HG03378 (cell line): ENCODE results near the gene MAPKBP1.
A peak's percentile ranks its signal among the peaks of the same experiment; 100 is the strongest.
"Not testable (repeated sequence)": the region's sequence is repeated elsewhere in the genome, so short reads cannot be mapped to it uniquely, and the experiment has no call there.

ENCODE experiments used
- ATAC-seq: cut with Tn5 transposase; IDR thresholded peaks from one replicate; pipeline ENCODE4 v1.9.1; 2021; ENCODE audit warnings: mild to moderate bottlenecking, moderate library complexity; ENCODE audit not compliant: unreplicated experiment

Gene MAPKBP1, protein sequence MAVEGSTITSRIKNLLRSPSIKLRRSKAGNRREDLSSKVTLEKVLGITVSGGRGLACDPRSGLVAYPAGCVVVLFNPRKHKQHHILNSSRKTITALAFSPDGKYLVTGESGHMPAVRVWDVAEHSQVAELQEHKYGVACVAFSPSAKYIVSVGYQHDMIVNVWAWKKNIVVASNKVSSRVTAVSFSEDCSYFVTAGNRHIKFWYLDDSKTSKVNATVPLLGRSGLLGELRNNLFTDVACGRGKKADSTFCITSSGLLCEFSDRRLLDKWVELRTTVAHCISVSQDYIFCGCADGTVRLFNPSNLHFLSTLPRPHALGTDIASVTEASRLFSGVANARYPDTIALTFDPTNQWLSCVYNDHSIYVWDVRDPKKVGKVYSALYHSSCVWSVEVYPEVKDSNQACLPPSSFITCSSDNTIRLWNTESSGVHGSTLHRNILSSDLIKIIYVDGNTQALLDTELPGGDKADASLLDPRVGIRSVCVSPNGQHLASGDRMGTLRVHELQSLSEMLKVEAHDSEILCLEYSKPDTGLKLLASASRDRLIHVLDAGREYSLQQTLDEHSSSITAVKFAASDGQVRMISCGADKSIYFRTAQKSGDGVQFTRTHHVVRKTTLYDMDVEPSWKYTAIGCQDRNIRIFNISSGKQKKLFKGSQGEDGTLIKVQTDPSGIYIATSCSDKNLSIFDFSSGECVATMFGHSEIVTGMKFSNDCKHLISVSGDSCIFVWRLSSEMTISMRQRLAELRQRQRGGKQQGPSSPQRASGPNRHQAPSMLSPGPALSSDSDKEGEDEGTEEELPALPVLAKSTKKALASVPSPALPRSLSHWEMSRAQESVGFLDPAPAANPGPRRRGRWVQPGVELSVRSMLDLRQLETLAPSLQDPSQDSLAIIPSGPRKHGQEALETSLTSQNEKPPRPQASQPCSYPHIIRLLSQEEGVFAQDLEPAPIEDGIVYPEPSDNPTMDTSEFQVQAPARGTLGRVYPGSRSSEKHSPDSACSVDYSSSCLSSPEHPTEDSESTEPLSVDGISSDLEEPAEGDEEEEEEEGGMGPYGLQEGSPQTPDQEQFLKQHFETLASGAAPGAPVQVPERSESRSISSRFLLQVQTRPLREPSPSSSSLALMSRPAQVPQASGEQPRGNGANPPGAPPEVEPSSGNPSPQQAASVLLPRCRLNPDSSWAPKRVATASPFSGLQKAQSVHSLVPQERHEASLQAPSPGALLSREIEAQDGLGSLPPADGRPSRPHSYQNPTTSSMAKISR (N-terminal part only)

GRCh38 chr15:41774062-41774881 is at the start of gene MAPKBP1:
MAPKBP1 (plus strand) TSS chr15:41774484; CDS start chr15:41775276, 792 bp downstream.
- ATAC-seq, result peak; percentile 68

DNA sequence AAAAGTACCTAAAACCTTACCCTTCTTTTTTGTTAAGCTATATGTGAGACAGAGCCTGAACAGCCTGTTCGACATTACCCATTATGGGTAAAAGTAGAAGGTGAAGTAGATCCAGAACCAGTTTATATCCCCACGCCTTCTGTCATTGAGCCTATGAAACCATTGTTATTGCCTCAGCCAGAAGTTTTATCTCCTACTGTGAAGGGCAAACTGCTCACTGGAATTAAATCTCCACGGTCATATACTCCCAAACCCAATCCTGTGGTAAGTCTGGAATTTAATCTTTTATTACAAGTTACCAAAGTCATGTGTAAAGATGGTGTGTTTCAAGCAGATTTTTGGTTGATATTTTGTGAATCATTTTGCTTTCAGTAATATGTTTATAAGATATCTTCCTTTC is 47.1 kb upstream of the MAPKBP1 start:
- ATAC-seq, result no peak

- ATAC-seq, result not testable (repeated sequence)
These were observed 46.2 kb upstream of the MAPKBP1 start for GRCh38 chr15:41728061-41728460.

- no peak for ATAC-seq
These were observed 43.7 kb upstream of the MAPKBP1 start for GRCh38 chr15:41730543-41730942.

- ATAC-seq, result no peak
These were observed 41.8 kb upstream of the MAPKBP1 start for GRCh38 chr15:41732483-41732882.

- no peak for ATAC-seq
These were observed 40.2 kb upstream of the MAPKBP1 start for GRCh38 chr15:41734079-41734478.

DNA sequence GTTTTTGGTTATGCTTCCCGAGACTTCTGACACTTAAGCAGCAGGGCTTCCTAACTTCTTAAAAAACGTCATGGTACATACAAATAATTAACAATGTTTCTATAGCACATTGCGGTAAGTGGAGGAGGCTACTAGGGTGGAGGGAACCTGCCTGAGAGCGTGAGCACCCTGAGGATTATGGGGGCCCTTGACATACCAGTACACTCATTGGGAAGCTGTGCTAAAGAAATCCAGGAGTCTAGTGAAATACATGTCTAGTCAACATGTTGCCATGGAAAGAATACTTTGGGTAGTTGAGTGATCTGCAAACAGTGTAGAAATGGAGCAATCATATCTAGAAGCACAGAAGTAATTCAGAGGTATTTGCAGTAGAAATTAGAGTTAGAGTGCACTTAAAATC is 39.2 kb upstream of the MAPKBP1 start:
- ATAC-seq, result no peak

- ATAC-seq, result not testable (repeated sequence)
These were observed 38.8 kb upstream of the MAPKBP1 start for GRCh38 chr15:41735492-41735891.

GRCh38 chr15:41746802-41747201 is 27.5 kb upstream of the MAPKBP1 start:
- no peak for ATAC-seq

GRCh38 chr15:41756198-41756597 is 18.1 kb upstream of the MAPKBP1 start:
- ATAC-seq, result no peak

- ATAC-seq, result no peak
These were observed 1.5 kb upstream of the MAPKBP1 start for GRCh38 chr15:41772720-41773331.

DNA sequence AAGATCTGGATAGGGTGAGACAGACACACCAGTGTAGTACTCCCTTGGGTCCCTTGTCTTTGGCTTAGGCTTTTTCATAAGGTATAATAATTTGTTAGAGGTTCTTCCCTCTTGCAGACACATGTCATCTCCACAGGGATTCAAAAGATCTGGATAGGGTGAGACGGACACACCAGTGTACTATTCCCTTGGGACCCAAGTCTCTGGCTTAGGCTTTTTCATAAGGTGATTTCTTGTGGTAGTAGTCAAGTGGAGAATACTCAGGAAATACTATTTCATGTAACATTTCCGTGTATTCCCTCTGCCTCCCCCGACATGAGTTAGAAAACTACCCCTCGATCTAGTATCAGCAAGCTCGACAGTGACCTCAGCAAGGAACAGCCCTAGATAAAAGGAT is 954 bp upstream of the MAPKBP1 start:
- ATAC-seq, result no peak

DNA sequence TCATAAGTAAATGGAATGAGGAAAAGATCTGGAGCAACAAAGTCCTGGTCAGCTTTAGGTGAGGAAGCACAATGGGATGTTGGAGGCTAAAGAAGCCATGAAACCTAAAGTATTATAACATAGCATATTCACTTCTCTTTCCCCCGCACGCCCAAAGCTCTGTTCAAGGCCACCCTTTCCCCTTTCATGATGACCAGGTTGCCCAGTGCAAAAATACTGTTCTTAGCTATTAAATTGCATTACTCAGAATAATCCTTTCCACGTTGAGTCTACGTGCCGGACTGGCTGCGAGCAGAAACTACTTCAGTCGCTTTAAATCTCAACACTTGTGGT is 589 bp upstream of the MAPKBP1 start:
- no peak for ATAC-seq

- no peak for ATAC-seq
These were observed 666 bp downstream of the MAPKBP1 start for GRCh38 chr15:41774882-41775417.

DNA sequence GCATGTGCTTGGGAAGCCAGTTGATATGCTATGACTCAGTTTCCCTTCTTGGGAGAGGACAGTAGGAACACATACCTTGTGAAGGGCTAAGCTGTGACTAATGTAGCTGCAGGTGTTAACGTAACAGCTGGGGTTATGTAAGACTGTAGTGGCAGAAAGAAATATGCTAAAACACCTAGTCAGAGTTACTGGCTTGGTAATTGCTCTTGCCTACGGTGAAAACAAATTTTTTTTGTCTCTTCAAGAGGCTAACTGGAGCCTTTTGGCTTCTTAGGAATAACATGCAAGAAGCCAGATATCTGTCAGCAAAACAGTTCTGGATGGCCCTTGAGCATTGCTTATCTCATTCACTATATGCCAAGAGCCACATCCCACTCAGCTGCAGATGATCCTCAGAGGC is 1.4 kb downstream of the MAPKBP1 start:
- ATAC-seq, result no peak

GRCh38 chr15:41777421-41777973 is 3.2 kb downstream of the MAPKBP1 start:
- ATAC-seq, result no peak

DNA sequence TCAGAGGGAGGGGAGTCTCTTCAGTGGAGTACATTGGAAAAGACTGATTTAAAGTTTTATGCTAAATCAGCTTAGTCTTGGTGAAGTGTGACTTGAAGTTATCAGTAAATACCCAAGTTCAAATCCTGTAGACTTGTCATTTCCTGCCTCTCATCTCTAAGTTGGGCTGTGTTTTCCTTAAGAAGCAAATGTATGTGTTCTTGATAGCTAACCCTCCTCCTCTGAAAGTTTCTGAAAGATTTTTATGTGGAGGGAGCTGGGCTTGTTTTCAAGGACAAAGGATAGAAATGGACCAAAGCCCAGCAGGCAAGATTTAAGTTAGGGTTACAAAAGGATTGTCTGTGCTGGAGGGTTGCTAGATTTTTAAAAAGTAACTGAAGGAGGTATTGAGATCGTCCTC is 4.2 kb downstream of the MAPKBP1 start:
- ATAC-seq, result no peak

GRCh38 chr15:41779662-41780157 is 5.4 kb downstream of the MAPKBP1 start:
- no peak for ATAC-seq

DNA sequence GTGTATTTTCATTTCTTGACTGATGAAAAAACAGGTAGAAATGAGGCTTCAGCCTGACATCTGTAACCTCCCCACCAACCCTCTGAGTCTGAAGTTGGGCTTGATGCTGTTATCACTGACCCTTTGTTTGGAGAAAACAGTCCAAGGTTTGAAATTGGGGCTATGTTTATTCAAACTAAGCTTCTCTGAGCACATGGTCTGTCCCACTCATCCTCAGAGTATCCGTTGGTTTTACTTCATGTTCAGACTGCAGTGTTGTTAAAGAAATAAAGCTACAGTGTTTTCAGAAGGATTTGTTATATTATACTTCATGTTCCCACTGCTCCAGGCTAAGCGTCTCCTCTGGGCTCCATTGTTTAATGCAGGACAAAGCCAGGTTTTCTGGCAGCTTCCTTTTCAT is 6.0 kb downstream of the MAPKBP1 start:
- ATAC-seq, result no peak
